Measurements from ENCODE around the gene OR56A4.
A peak's percentile ranks its signal among the peaks of the same experiment; 100 is the strongest.

OR56A4 gene, protein sequence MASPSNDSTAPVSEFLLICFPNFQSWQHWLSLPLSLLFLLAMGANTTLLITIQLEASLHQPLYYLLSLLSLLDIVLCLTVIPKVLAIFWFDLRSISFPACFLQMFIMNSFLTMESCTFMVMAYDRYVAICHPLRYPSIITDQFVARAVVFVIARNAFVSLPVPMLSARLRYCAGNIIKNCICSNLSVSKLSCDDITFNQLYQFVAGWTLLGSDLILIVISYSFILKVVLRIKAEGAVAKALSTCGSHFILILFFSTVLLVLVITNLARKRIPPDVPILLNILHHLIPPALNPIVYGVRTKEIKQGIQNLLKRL

DNA sequence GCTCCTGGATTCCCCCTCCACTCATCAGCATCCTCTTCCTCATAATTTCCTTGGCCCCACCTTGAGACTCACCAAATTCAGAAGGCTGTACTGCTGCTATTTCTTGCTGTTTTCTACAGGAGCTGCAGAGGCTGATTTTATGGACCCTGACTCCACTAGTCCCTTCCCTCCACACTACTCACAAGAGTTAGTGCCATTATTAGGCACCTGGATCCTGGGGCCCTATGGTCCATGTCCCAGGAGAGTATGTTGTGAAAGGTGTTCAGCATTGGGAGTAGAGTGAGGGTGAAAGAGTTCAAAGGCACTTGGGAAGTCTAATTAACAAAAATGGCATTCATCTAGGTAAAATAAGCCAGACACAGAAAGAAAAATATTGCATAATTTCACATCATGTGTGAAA, at the start of gene OR56A4:
OR56A4 (minus strand) TSS at position 101 of the 400 bp plus-strand sequence. CDS start 3,954 bp downstream, outside the sequence.
- no peak for DNase-seq
- ATAC-seq, result no peak

DNA sequence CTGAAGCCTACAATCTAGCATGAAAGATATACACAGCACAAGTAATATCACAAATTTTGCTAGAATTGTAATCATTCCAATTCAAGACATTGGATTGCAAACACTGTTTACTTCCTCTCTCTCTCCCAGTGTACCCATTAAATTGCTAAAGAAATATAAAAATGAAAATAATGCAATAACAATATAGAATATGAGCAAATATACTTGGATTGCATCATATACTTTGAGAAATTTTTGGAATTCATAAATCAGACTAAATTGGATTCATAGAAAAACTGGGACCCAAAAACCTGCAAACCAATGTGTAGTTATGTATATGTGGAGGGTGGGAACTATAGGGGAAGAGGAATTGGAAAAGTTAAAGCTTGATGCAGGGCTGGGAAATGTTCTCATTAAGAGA, 48.8 kb upstream of the OR56A4 start:
- no peak for ATAC-seq

DNA sequence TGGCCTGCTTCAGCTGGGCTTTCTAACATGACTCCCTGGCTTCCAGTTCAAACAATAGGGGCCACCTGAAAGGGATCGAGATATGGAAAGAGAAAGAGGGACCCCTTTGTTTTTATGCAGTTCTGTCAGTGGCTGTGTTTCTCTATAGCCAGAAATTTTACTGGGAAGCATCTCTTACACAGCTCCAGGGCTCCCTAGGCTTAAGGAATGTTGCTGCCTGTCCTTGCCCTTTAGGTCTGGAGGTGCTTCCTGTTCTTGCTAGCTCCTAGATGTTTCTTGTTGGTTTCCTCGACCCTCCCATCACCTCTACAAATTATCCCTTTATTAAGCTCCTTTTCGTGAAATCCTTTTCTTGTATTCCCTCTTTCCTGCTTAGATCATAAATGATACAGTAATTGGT, 45.6 kb upstream of the OR56A4 start:
- ATAC-seq (no peak), DNase-seq (no peak)

More for the DNA sequence above, 48.8 kb upstream of the OR56A4 start:
- no peak for DNase-seq

DNA sequence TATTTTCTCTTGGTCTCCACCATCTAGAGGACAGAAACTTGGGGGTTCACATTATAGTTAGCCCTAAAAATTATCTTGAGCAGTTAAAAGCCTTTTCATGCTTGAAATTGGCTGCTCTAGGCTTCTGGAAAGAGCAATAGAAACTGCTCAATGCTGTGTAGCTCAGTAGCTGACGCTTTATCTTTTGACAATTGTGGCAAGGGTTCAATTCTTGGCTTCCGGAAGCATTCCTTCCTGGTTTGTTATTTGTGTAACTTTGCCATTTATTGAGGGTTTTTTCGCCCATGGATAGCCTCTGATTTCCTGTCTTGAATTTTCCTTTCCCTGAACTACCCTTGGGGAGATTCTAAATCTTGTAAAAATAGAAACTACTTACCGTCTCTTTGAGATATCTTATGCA, 34.1 kb upstream of the OR56A4 start:
- ATAC-seq (no peak), DNase-seq (no peak)

DNA sequence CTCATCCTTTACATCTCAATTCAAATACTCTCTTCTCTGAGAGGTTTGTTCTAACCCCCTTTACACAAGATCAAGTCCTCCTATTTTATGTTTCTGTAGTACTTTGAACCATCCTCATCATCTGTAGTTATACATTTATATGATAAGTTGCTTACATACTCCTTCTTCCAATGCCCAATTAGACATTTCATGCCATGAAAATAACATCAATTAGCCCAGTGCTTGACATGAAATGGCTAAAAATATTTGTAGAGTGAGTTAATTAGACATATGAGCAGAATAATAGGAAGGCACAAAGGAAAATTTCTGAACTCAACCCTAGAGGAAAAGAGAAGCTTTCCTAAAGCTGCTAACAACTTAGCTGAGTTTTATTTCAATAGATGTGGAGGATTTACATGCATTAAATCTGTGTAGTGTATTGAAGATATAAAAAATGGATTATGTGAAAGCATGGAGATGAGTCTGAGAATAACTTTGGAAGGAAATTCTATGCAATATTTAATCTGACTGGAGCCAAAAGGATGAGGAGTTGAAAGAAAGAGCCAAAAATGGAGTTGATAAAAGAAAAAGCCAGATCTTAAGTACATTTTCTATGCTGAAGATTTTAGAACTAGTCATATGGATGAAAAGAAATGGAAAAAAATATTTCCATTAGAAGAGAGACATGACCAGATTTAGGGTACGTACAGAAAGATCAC, 24.1 kb upstream of the OR56A4 start, which contains the start of gene OR56A1:
OR56A1 (minus strand) TSS at position 51 of the 698 bp plus-strand sequence. CDS start 3,066 bp downstream, outside the sequence.
- DNase-seq (no peak), ATAC-seq (no peak)

DNA sequence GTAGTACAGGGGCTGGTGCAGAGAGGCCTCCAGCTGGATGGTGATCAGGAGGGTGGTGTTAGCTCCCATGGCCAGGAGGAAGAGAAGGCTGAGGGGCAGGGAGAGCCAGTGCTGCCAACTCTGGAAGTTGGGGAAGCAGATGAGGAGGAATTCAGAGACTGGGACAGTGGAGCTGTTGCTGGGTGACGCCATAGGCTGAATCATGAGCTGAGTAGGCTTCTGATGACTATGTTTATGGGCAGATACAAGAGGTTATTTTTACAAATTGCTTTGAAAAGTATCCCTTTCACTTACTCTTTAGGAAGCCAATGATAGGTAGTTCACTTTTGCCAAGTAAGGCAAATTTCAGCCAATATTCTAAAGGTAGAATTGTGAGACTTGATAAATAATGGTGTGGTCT, 20.8 kb upstream of the OR56A4 start:
- DNase-seq (no peak), ATAC-seq (no peak)

DNA sequence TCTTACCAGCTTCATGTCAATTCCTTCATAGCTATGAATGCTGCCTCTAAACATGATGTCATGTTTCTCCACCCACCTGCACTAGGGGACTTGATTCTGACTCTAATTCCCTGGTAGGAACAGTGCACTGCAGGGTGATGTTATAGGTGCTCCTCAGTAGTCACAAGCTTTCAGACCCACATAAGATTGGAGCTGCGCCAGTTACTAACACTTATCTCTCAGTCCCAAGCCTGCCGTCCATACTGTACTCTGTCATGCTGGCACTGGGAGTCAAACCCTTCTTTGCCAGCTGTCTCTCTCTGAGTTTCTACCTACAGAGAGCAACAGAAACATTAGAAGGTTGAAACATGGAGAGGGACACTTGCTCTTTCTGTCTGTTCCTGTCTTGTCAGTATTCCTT, 18.3 kb upstream of the OR56A4 start:
- DNase-seq (no peak), ATAC-seq (no peak)

DNA sequence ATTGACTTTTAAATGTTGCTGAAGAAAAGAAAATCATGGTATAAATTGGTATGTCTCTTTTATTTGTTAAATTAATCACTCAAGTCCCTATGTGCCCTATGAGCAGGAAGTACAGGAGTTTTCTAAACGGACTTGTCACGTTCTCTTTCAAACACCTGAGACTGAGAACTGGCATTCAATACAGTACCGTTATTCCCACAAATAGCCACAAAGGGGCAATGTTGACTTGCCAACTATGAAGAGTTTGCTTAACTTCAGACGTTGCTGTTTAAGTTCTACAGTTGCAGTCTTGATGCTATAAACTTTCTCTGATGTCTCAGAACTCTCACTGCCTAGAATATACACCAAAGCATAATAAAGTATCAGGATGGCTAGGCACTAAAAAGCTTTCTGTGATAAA, 16.2 kb upstream of the OR56A4 start:
- no peak for DNase-seq
- no peak for ATAC-seq

DNA sequence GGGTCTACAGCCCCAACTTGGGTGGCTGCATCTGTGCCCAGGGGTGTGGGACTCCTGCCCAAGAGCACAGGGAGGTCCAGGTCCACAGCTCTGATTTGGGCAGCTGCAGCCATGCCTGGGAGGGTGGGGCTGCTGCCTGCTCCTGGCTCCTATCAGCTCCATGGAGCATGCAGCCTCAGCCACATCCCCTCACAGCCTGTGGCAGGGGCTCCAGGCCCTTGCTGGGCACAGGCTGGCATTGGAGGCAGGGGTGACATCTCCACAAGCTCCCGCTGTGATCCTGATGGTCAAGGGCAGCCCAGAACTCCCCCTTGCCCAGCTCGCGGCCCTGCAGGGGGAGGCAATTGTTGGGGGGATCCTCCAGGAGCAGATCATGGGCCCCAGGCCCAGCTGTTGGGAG, 6.3 kb upstream of the OR56A4 start:
- no peak for ATAC-seq
- no peak for DNase-seq

DNA sequence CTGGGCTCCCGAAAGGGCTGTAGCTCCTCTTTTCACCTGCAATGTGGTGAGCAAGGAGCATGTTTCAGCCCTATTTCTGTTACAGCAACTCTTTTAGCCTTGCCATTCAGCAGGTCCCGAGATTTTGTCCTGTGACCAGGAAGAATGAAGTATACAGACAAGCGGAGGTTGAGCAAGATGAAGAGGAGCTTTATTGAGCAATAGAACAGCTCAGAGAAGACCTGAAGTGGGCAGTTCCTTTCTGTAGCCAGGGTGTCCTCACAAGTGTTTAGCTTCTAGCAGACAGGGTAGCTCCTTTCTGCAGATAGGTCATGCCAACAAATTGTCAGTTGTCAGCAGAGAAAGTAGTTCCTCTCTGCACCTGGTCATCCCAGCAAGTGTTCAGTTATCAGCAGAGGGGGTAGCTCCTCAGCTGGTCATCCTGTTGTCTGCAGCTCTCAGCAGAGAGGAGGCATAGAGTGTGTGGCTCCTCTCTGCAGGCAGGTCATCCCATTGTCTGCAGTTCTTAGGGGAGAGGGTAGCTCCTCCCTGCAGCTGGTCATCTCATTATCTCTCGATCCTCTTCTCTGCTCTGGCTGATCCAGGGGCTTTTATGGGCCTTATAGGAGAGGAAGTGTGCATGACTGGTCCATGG, 5.4 kb upstream of the OR56A4 start:
- no peak for DNase-seq
- no peak for ATAC-seq

DNA sequence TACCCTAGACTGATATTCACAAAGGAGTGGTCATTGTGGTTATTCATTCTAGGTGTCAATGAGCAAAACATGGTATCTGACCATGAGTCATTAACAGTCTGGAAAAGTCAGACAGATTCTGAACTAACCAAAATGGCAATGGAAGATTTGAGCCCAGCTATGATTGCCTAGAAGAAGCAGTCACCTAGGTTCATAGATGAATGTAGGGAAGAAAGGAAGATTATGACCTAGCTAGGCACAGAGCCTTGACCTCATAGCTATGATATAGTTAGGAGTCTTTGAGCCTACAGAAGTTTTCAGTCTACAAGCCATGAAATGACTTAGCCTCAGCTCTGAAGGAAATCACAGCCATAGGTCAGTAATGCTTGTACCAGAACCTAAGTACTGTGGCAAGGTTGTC, 351 bp downstream of the OR56A4 start:
- DNase-seq (no peak), ATAC-seq (peak; percentile 32)

DNA sequence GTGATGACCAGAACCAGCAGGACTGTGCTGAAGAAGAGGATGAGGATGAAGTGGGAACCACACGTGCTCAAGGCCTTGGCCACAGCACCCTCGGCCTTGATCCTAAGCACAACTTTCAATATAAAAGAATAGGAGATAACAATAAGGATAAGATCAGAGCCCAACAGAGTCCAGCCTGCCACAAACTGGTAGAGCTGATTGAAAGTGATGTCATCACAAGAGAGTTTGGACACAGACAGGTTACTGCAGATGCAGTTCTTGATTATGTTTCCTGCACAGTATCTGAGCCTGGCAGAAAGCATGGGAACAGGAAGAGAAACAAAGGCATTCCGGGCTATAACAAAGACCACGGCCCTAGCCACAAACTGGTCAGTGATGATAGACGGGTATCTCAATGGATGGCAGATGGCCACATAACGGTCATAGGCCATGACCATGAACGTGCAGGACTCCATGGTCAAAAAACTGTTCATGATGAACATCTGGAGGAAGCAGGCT, 4.5 kb downstream of the OR56A4 start:
- DNase-seq (no peak), ATAC-seq (no peak)

DNA sequence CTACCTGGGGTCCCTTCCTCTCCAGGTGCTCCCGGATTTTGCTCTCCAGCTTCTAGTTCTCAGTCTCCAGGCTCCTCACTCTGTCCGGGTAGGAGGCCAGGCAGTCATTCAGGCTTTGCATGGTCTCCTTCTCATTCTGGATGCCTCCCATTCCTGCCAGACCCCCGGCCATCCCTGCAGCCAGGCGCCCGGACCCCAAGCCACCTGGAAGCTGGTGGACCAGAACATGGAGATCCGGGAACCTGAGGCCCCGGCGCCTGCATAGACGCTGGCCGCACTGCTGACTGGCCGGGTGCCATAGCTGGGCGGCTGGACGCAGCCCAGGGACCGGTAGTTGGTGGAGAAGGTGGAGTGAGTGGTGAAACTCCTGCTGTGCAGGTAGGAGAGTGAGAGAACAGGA, 12.0 kb downstream of the OR56A4 start:
- DNase-seq (no peak), ATAC-seq (no peak)

DNA sequence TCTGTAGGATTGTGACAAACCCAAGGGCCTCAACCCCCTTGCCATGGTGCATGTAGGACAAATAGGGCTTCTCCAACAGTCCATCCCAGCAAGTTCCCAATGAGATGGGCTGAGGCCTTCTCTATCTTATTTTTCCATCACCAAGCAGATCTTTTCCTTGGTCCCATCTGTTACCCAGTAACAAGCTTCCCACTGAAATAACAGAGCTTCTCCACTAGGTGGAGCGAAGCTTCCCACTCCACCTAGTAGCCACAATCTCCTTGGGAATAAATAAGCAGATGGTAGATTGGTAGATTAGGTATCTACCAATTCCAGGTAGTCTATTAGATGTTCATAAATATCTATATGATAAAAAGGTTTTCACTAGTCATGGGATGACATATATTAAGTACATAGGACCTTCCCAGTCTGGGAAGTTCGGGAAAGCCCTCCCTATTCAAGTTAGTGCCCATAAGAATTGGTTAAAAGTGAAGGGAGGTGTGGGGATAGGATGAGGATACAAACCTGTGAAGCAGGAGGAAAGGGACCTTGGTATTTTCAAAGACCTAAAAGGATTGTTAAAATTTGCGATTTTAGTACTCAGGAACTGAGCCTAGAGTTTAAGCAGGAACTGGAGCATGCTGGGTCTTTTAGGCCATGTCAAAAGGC, 14.0 kb downstream of the OR56A4 start:
- DNase-seq, result no peak
- ATAC-seq, result no peak

DNA sequence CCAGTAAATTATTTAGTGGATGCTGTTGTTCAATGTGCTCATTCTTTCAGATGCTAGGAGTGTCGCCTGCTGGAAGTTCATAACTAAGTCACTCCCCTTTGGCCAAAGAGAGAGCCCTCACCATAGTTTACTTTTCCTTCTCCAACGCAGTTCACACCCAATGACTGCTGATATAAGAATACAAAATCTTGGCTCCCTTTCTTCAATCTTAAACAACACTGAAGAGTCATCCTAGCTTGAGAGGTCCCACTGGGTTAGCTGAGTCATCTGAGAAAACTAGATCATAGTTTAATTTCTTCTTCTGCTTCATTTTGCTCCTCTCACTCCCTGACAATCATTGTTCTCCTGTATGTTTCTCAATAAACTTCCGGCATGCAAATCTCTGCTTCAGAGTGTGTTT, 14.6 kb downstream of the OR56A4 start:
- DNase-seq (no peak), ATAC-seq (no peak)

DNA sequence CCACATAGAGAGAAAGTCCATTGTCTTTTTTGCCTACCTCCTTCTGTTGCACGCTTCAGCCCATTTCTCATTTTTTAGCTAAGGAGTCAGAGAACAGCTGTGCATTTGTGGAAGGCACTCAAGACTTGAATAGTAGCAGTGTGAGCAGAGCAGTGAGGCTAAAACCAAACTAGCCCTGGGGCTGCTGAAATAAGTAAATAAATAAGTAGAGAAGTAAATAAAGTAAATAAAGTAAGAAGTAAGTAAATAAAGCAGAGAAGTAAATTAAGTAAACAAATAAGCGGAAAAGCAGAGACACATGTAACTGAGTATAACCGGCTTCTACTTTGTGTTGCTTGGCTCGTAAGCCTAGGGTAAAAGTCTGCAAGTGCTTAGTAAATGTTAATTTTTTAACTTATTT, 17.5 kb downstream of the OR56A4 start:
- ATAC-seq (no peak), DNase-seq (no peak)

DNA sequence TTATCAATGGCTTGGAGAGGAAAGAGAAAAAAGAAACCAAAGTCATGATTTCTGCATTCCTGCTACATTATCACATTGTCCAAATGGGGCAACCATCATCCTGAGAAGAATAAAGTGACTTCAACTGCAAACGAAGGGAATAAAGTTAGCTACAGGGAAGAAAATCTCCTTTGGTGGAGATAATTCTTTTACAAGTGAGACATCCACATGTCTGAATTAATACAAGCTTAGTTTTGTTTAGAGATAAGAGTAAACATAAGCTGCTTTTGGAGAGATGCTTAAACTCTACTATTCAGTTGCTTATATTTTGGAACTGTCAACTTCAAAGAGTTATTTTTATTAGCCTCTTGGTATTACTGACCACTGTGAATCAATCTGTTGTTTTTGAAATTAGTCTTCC, 19.9 kb downstream of the OR56A4 start, which contains the start of gene OR52L1:
OR52L1 (minus strand) TSS at position 101 of the 400 bp plus-strand sequence; CDS start at position 46, 55 bp downstream.
- DNase-seq (no peak), ATAC-seq (no peak)

DNA sequence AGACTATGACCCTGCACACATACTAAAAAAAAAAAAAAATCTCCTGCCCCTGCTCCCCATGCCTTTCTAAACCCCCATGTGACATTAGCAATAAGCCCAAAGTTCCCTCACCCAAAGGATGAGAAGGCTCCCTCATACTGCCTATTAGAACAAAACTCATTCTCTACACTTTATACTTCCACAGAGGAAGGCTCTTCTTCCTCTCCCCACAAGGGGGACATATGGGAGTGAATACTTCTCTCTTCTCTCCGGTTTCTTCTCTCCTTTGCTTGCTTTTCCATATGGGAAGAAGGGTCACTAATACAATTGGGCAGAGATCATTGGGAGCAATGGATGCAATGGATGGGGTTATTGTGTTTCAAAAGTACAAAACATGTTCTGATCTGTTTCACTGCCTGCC, 23.3 kb downstream of the OR56A4 start:
- no peak for ATAC-seq
- DNase-seq, result no peak

DNA sequence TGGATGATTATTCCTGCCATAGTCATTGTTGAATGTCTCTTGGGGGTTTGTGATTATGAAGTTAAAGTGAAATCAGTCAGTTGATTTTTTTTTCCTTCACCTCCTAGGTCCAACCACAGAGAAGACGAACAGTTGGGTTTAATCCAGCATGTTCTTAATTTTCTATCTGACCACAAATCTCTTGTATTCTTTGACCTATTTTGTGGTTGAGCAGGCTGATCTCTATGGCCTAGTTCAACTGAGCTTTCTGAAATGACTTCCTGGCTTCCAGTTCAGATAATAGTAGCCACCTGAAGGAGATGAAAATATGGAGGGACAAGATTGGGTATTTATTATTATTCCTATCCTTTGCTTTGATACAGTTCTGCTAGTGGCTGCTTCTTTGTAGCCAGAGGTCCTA, 33.2 kb downstream of the OR56A4 start:
- DNase-seq (no peak), ATAC-seq (no peak)

DNA sequence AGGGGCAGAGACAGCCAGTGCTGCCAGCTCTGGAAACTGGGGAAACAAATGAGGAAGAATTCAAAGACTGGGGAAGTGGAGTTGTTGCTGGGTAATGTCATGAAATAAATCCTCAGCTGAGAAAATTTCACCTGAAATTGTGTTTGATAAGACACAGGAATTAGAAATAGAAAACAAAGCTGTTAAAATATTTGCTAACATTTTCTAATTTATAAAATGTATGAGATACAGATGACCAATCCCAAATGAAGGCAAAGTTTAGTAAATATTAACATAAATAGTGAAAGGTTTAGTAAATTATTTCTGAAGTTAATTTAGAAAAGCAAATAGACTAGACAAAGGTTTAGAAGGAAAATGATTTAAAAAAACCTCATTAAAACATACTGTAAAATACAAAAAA, 38.4 kb downstream of the OR56A4 start, which contains the start of gene OR56A5:
OR56A5 (minus strand) TSS at position 101 of the 400 bp plus-strand sequence; CDS start at position 101, 0 bp downstream.
- ATAC-seq, result no peak
- DNase-seq, result no peak

DNA sequence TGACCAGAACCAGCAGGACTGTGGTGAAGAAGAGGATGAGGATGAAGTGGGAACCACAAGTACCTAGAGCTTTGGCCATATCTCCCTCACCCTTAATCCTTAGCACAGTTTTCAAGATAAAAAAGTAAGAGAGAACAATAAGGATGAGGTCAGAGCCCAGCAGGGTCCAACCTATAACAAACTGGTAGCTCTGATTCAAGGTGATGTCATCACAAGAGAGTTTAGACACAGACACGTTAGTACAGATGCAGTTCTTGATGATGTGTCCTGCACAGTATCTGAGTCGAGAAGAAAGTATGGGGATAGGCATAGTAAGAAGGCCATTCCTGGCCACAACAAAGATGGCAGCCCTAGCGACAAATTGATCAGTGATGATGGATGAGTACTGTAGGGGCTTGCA, 39.0 kb downstream of the OR56A4 start:
- DNase-seq, result no peak
- no peak for ATAC-seq

DNA sequence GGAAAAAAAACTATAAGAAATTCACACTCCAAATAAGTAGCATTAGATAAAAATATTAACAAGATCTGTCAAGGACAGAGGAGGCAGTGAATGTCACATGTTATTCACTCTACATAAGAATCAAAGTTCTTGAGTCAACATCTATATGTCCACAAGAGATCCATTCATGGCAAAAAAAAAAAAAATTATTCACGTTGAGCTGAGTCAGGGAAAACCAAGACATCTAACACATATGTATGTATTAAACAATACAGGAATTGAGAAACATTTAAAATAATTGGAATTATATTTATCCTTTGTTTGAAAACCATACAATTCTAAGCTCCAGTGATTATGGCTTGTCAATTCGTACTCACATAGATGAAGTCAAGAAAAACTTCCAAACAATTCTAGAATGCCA, 39.8 kb downstream of the OR56A4 start:
- ATAC-seq (no peak), DNase-seq (no peak)
